Measurements from ENCODE around the gene FAM162B.
"Not testable (repeated sequence)": the region's sequence is repeated elsewhere in the genome, so short reads cannot be mapped to it uniquely, and the experiment has no call there.

The FAM162B gene

GRCh38 chr6:116714761-116715160, 50.8 kb downstream of the FAM162B start:
- DNase-seq = no peak

DNA sequence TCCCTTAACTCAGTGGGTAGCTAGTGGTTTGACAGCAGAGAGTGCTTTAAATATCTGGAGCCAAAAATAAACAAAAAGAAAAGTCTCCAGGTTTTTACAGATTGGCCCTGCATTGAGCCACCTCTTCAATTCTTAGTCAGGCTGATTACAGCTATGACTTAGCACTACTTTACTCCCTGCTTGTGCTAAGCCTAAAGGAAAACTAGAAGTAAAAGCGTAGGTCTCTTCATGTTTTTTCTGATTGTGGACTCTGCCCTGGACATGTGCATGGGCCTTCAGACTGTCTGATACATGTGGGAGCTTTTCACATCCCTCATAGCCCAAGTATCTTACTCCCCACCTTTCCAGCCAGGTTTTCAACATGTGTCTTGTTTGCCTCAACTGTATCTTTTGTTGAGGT, 51.2 kb downstream of the FAM162B start:
- no peak for DNase-seq

- DNase-seq = no peak
Measured at GRCh38 chr6:116705917-116706316, 59.6 kb downstream of the FAM162B start.

- not testable (repeated sequence) for DNase-seq
Measured at GRCh38 chr6:116703888-116704287, 61.6 kb downstream of the FAM162B start.
